K562 (cell line): Measurements from ENCODE around the gene MRTFB. TPM values are rescaled to one million over a fixed set of nuclear protein-coding genes. Genes with fewer than 3 reads are reported as not detected.

Experiments
- ATAC-seq: fragments of 200-7000 bp; cut with Tn5 transposase; 3 replicates; pipeline ENCODE4 v1.9.1; 2020; ENCODE audit warnings: moderate library complexity
- BruUV-seq: library from RNA; stranded (reverse); fragments of 400-500 nt; replicated peaks from 2 replicates; lab custom pipeline; 2021; lab: Mats Ljungman, UMichigan
- CTCF ChIA-PET: fragments of 300-600 bp; formaldehyde crosslinking; extraction: SDS; loops from one replicate; lab custom pipeline; 2021; ENCODE audit warnings: low intra/inter-chr PET ratio; lab: Yijun Ruan, JAX
- POLR2A ChIA-PET: fragments of 300-600, 350-650 bp; sonication (Branson Sonifier 250); formaldehyde crosslinking; extraction: SDS; loops from one replicate; lab custom pipeline; 2021; ENCODE audit warnings: antibody characterized with exemption, inconsistent platforms; lab: Yijun Ruan, JAX
- DNase-seq, 4 experiments: peaks; one replicate each; pipeline versions ENCODE4 v3.0.0 to v3.0.0-alpha.2; 2011 to 2018; ENCODE audit warnings: low spot score in 3 of 4, mixed read lengths in 3 of 4; ENCODE audit errors: extremely low read depth in 1 of 4
- FAIRE-seq: peaks from 2 replicates; lab custom pipeline; 2011; peaks lifted over from hg19 to GRCh38; lab: Jason Lieb, UNC
- H2AFZ ChIP-seq: 2 replicates; pipeline ENCODE4 v1.6.0; 2011; ENCODE audit warnings: low read depth, low read length, control low read depth, inconsistent platforms
- H3K27ac ChIP-seq: fragments of 200-600 bp; 3 replicates; pipeline ENCODE4 v1.8.0; 2011; ENCODE audit warnings: low read depth, mild to moderate bottlenecking, control low read depth, inconsistent platforms, low read length, moderate library complexity, mixed read lengths; ENCODE audit errors: extremely low read depth
- H3K27me3 ChIP-seq, 2 experiments: fragments of 300-600 bp in 1 of 2; 2 replicates in 1 of 2; 3 replicates in 1 of 2; pipeline versions ENCODE4 v1.6.0 to v1.8.0; 2011; ENCODE audit warnings: inconsistent platforms in 2 of 2, low read length in 2 of 2, mild to moderate bottlenecking in 1 of 2, mixed read lengths in 1 of 2, moderate library complexity in 1 of 2; ENCODE audit not compliant: control insufficient read depth in 2 of 2, insufficient read depth in 2 of 2
- H3K36me3 ChIP-seq: fragments of 300-600 bp; 3 replicates; pipeline ENCODE4 v1.8.0; 2011; ENCODE audit warnings: mild to moderate bottlenecking, low read length, inconsistent platforms; ENCODE audit not compliant: control insufficient read depth, insufficient read depth
- H3K4me1 ChIP-seq, 2 experiments: fragments of 200-600 bp in 1 of 2; replicated peaks in 1 of 2; 2 replicates in 1 of 2; 3 replicates in 1 of 2; pipeline versions ENCODE4 v1.5.1 to v1.8.0; 2011; ENCODE audit warnings: inconsistent platforms in 2 of 2, low read length in 2 of 2, mild to moderate bottlenecking in 1 of 2, mixed read lengths in 1 of 2, moderate library complexity in 1 of 2; ENCODE audit not compliant: control insufficient read depth in 2 of 2, insufficient read depth in 2 of 2
- H3K4me2 ChIP-seq: 2 replicates; pipeline ENCODE4 v1.6.1; 2011; ENCODE audit warnings: low read length, control low read depth, inconsistent platforms, mixed read lengths; ENCODE audit not compliant: insufficient read depth
- H3K4me3 ChIP-seq: fragments of 200-600 bp; sonication (generic), shearing (Covaris generic); 2 replicates; pipeline ENCODE4 v1.5.1; 2016; ENCODE audit warnings: control low read depth, inconsistent platforms
- H3K79me2 ChIP-seq: fragments of 200-600 bp; 3 replicates; pipeline ENCODE4 v1.8.0; 2011; ENCODE audit warnings: low read length, inconsistent platforms; ENCODE audit not compliant: control insufficient read depth, insufficient read depth
- H3K9ac ChIP-seq, 2 experiments: 2 replicates each; pipeline versions ENCODE4 v1.6.0 to v1.6.1; 2011; ENCODE audit warnings: low read depth in 2 of 2, low read length in 2 of 2, control low read depth in 1 of 2, inconsistent platforms in 1 of 2, mild to moderate bottlenecking in 1 of 2, mixed read lengths in 1 of 2; ENCODE audit not compliant: insufficient read depth in 1 of 2
- H3K9me1 ChIP-seq: one replicate; pipeline ENCODE4 v1.6.0; 2011; ENCODE audit warnings: inconsistent platforms, mild to moderate bottlenecking, low read length, moderate library complexity; ENCODE audit not compliant: control insufficient read depth, insufficient read depth
- H3K9me3 ChIP-seq: replicated peaks from 2 replicates; pipeline ENCODE4 v1.5.1; 2011; ENCODE audit warnings: low read depth, low read length, inconsistent platforms; ENCODE audit not compliant: control insufficient read depth, insufficient read depth
- H4K20me1 ChIP-seq: replicated peaks from 2 replicates; pipeline ENCODE4 v1.6.1; 2011; ENCODE audit warnings: low read length, inconsistent platforms, mixed read lengths; ENCODE audit not compliant: control insufficient read depth, insufficient read depth
- CBX3 ChIP-seq, 2 experiments: IDR thresholded peaks; 1 replicate in 1 of 2; 2 replicates in 1 of 2; pipeline ENCODE4 v1.6.1; 2012; ENCODE audit warnings: inconsistent platforms in 2 of 2, low read length in 2 of 2, borderline replicate concordance in 1 of 2, control low read depth in 1 of 2
- NR2C2 ChIP-seq, 2 experiments: fragments of 200-800 bp in 1 of 2; sonication (Bioruptor generic) in 1 of 2; sonication (generic) in 1 of 2; formaldehyde crosslinking in 1 of 2; IDR thresholded peaks; 2 replicates each; pipeline versions ENCODE4 v1.6.1 to v1.8.0; 2016 to 2022; ENCODE audit warnings: mild to moderate bottlenecking in 1 of 2, missing compliant biosample characterization in 1 of 2, missing genetic modification characterization in 1 of 2, missing genetic modification reagents in 1 of 2
- TGIF2 ChIP-seq: sonication (generic); formaldehyde crosslinking; IDR thresholded peaks from 2 replicates; pipeline ENCODE4 v1.8.1; 2022; ENCODE audit warnings: mild to moderate bottlenecking, missing genetic modification reagents, moderate library complexity
- ZNF384 ChIP-seq: IDR thresholded peaks from 2 replicates; pipeline ENCODE4 v1.6.1; 2012; ENCODE audit warnings: low read depth, low read length, improper control_type of control experiment
- ZNF445 ChIP-seq: fragments of 250-450 bp; sonication (Bioruptor Pico); IDR thresholded peaks from 2 replicates; pipeline ENCODE4 v1.4.0; 2020; ENCODE audit warnings: low read depth, mild to moderate bottlenecking, moderate library complexity
- WGBS: fragments of 100-300 bp; shearing (Covaris generic); methylation state at CpG from one replicate; pipeline ENCODE4 v1.1.6; 2016; ENCODE audit warnings: low coverage, mixed read lengths; ENCODE audit not compliant: insufficient coverage; ENCODE audit errors: missing lambda C conversion rate; 5-methylcytosine and 5-hydroxymethylcytosine counted together
- in situ Hi-C: fragments of 300-500 bp; cut with MboI; formaldehyde crosslinking; loops from 4 replicates; pipeline ENCODE4 v1.15.0; 2018; ENCODE audit warnings: inconsistent platforms, mixed read lengths
- intact Hi-C: fragments of 100-400 bp; cut with micrococcal nuclease; formaldehyde crosslinking; loops from 2 replicates; pipeline ENCODE4 v1.14.2; 2022
- polyA plus RNA-seq, 8 experiments: library from polyadenylated mRNA; depleted of rRNA in 4 of 8; stranded (reverse) in 5 of 8; unstranded in 3 of 8; fragments of >200 nt; fragmentation: Nextera tagmentation in 2 of 8; fragmentation: Illumina TruSeq in 1 of 8; extraction: Ambion mirVana in 2 of 8; extraction: Trizol in 1 of 8; gene quantifications; 2 replicates each; pipeline versions ENCODE4 v1.2.1 to v1.2.3, GENCODE V29; 2011 to 2014; ENCODE audit warnings: inconsistent platforms in 1 of 8, missing spikeins in 1 of 8
- total RNA-seq, 7 experiments: library from RNA; depleted of rRNA in 6 of 7; stranded (reverse); fragments of >200 nt in 6 of 7; fragmentation: Illumina TruSeq in 2 of 7; extraction: Trizol in 2 of 7; gene quantifications; 2 replicates each; pipeline versions ENCODE4 v1.2.1 to v1.2.3, GENCODE V29; 2011 to 2021; ENCODE audit warnings: low replicate concordance in 1 of 7
- TF ChIP-seq, protein P1 (sequence below): sonication (generic); formaldehyde crosslinking; IDR thresholded peaks from 2 replicates; pipeline ENCODE4 v1.8.1; 2023; ENCODE audit warnings: mild to moderate bottlenecking, missing genetic modification reagents
- TF ChIP-seq, protein P2 (sequence below): sonication (generic); formaldehyde crosslinking; IDR thresholded peaks from 2 replicates; pipeline ENCODE4 v1.8.1; 2023; ENCODE audit warnings: missing genetic modification reagents, mild to moderate bottlenecking, borderline replicate concordance

The MRTFB gene
- total and polyA plus RNA-seq, 9 of the 15 experiments (the other 6 are each of a cell fraction or from before 2014, with no cell fraction given): 2.2 to 12.7 (median 7.0) TPM

DNA sequence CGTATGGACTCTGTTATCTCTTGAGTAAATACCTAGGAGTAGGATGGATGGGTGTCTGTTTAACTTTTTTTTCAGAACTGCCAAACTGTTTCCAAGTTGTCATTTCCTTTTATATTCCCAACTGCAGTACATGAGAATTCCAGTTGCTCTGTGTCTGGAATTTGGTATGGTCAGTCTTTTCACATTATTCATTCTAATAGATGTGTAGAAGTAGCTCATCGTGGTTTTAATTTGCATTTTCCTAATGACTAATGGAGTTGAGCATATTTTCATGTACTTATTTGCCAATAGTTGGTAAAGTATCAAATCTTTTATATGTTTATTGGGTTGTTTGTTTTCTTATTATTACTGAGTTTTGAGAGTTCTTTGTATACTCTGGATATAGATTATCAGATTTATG is 27.0 kb downstream of the MRTFB start:
- H3K9ac ChIP-seq: no peak overlapping the region
- BruUV-seq: no TSS peak
- intact Hi-C loops (no loop called here), in situ Hi-C loops (no loop called here)
- 46% methylated on average over 2 of the region's 2 CpGs for WGBS
- CTCF ChIA-PET: no interaction called here
- H3K9me1 ChIP-seq: no peaks in the 10 kb centered on the region
- no peak for DNase-seq
- ATAC-seq: no peak
- H3K4me2 ChIP-seq: no peak overlapping the region
- no peak overlapping the region for H3K4me3 ChIP-seq
- no peaks in the 10 kb centered on the region for H3K36me3 ChIP-seq
- no peaks in the 10 kb centered on the region; a peak in 1 of 5 replicates for H3K4me1 ChIP-seq
- no peak overlapping the region for H2AFZ ChIP-seq
- H3K79me2 ChIP-seq: peaks cover 7% of the 10 kb centered on the region; the same call in 1 of the 3 replicates
- H3K27ac ChIP-seq: no peak overlapping the region
- no peak for FAIRE-seq
- no peaks in the 10 kb centered on the region for H3K9me3 ChIP-seq
- peaks cover 5% of the 10 kb centered on the region; the same call in 1 of the 2 replicates for H4K20me1 ChIP-seq
- POLR2A ChIA-PET: no interaction called here
- TF ChIP-seq ZNF384: no peak
- no peak for TF ChIP-seq CBX3 (IDR thresholded peaks at IDR 0.05; ENCODE audit: borderline replicate concordance in 1 of 2, low read length in 2 of 2)
- no peak for TF ChIP-seq TGIF2 (CRISPR knock-in tag)
- TF ChIP-seq, protein P1, sequence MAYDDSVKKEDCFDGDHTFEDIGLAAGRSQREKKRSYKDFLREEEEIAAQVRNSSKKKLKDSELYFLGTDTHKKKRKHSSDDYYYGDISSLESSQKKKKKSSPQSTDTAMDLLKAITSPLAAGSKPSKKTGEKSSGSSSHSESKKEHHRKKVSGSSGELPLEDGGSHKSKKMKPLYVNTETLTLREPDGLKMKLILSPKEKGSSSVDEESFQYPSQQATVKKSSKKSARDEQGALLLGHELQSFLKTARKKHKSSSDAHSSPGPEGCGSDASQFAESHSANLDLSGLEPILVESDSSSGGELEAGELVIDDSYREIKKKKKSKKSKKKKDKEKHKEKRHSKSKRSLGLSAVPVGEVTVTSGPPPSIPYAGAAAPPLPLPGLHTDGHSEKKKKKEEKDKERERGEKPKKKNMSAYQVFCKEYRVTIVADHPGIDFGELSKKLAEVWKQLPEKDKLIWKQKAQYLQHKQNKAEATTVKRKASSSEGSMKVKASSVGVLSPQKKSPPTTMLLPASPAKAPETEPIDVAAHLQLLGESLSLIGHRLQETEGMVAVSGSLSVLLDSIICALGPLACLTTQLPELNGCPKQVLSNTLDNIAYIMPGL (CRISPR knock-in tag): no peak
- TF ChIP-seq ZNF445 (CRISPR knock-in tag): no peak
- no peak for TF ChIP-seq NR2C2 (CRISPR knock-in tag; IDR thresholded peaks at IDR 0.05)
- TF ChIP-seq NR2C2 (tag; IDR thresholded peaks at IDR 0.05): no peak
- TF ChIP-seq, protein P2, sequence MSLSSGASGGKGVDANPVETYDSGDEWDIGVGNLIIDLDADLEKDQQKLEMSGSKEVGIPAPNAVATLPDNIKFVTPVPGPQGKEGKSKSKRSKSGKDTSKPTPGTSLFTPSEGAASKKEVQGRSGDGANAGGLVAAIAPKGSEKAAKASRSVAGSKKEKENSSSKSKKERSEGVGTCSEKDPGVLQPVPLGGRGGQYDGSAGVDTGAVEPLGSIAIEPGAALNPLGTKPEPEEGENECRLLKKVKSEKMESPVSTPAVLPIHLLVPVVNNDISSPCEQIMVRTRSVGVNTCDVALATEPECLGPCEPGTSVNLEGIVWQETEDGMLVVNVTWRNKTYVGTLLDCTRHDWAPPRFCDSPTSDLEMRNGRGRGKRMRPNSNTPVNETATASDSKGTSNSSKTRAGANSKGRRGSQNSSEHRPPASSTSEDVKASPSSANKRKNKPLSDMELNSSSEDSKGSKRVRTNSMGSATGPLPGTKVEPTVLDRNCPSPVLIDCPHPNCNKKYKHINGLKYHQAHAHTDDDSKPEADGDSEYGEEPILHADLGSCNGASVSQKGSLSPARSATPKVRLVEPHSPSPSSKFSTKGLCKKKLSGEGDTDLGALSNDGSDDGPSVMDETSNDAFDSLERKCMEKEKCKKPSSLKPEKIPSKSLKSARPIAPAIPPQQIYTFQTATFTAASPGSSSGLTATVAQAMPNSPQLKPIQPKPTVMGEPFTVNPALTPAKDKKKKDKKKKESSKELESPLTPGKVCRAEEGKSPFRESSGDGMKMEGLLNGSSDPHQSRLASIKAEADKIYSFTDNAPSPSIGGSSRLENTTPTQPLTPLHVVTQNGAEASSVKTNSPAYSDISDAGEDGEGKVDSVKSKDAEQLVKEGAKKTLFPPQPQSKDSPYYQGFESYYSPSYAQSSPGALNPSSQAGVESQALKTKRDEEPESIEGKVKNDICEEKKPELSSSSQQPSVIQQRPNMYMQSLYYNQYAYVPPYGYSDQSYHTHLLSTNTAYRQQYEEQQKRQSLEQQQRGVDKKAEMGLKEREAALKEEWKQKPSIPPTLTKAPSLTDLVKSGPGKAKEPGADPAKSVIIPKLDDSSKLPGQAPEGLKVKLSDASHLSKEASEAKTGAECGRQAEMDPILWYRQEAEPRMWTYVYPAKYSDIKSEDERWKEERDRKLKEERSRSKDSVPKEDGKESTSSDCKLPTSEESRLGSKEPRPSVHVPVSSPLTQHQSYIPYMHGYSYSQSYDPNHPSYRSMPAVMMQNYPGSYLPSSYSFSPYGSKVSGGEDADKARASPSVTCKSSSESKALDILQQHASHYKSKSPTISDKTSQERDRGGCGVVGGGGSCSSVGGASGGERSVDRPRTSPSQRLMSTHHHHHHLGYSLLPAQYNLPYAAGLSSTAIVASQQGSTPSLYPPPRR: no peak
- TF ChIP-seq, all 486 proteins: peak for 0
- no peaks in the 10 kb centered on the region for H3K27me3 ChIP-seq
